WERI-Rb-1 (cell line): Measurements from ENCODE around the gene CELA2B.

Experiments used
- DNase-seq: peaks from one replicate; pipeline ENCODE4 v3.0.0-alpha.2; 2020
- H3K27ac ChIP-seq: fragments of 250-450 bp; sonication (Bioruptor Pico); 2 replicates; pipeline ENCODE4 v1.5.1; 2020; ENCODE audit warnings: mild to moderate bottlenecking, moderate library complexity
- H3K27me3 ChIP-seq: fragments of 250-450 bp; sonication (Bioruptor Pico); 2 replicates; pipeline ENCODE4 v1.5.1; 2021; ENCODE audit warnings: mild to moderate bottlenecking, low read depth, moderate library complexity; ENCODE audit not compliant: insufficient read depth, severe bottlenecking
- H3K36me3 ChIP-seq: fragments of 250-450 bp; sonication (Bioruptor Pico); 2 replicates; pipeline ENCODE4 v1.5.1; 2020; ENCODE audit warnings: mild to moderate bottlenecking, moderate library complexity
- H3K4me3 ChIP-seq: 2 replicates; pipeline ENCODE4 v1.5.1; 2011; ENCODE audit warnings: low read depth, mild to moderate bottlenecking, control low read depth, low read length
- H3K9me3 ChIP-seq: fragments of 250-450 bp; sonication (Bioruptor Pico); 2 replicates; pipeline ENCODE4 v1.5.1; 2021; ENCODE audit warnings: mild to moderate bottlenecking, moderate library complexity; ENCODE audit not compliant: severe bottlenecking
- TF ChIP-seq, protein P1 (sequence below): IDR thresholded peaks from 2 replicates; pipeline ENCODE4 v1.5.1; 2011; ENCODE audit warnings: low read depth, mild to moderate bottlenecking, control low read depth, inconsistent platforms, low read length

Gene CELA2B

DNA sequence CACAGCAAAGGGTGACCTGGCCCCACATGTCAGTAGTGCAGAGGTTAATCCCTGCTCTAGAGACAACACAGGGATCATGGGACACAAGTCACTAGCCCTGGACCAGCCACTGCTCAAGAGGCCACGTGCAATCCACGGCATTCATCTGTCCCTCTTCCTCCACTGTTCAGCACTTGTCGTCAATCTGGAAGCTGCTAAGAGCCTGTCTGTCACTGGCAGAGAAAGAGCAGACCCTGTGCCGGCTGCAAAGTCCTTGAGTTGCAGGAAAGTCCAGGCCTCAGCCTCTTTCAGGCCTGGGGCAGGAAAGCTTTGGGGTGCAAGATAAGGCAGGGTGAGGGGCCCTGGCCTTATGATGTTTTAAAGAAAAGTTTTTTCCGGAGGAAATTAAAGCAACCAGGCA is 16.7 kb downstream of the CELA2B start:
- peaks cover under 1% of the 10 kb centered on the region for H3K9me3 ChIP-seq
- no peaks in the 10 kb centered on the region for H3K27me3 ChIP-seq
- no peak overlapping the region for H3K27ac ChIP-seq
- no peak overlapping the region for H3K4me3 ChIP-seq
- TF ChIP-seq, protein P1, sequence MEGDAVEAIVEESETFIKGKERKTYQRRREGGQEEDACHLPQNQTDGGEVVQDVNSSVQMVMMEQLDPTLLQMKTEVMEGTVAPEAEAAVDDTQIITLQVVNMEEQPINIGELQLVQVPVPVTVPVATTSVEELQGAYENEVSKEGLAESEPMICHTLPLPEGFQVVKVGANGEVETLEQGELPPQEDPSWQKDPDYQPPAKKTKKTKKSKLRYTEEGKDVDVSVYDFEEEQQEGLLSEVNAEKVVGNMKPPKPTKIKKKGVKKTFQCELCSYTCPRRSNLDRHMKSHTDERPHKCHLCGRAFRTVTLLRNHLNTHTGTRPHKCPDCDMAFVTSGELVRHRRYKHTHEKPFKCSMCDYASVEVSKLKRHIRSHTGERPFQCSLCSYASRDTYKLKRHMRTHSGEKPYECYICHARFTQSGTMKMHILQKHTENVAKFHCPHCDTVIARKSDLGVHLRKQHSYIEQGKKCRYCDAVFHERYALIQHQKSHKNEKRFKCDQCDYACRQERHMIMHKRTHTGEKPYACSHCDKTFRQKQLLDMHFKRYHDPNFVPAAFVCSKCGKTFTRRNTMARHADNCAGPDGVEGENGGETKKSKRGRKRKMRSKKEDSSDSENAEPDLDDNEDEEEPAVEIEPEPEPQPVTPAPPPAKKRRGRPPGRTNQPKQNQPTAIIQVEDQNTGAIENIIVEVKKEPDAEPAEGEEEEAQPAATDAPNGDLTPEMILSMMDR, result no peak
- H3K36me3 ChIP-seq, result peaks cover 8% of the 10 kb centered on the region
- DNase-seq, result no peak

DNA sequence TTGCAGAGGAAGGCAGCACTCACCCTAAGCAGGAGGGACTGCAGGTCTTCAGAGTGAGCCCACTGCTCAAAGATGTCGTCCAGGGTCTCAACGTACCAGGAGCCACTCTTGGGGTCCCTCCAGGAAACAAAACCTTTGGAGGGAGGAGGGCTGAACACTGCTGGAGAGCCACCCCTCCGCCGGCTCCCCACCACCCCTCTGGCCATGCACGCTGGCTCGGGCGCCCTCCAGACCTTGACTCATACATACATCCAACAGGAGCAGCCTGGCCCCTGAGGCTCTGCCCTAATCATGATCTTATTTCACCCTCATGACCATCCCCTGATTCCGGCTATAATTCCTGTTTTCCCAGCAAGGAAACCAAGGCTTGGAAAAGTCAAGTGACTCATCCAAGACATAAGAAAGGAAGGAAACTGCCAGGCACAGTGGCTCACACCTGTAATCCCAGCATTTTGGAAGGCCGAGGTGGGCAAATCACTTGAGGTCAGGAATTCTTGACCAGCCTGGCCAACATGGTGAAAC is 18.0 kb downstream of the CELA2B start:
- H3K36me3 ChIP-seq, result peaks cover 8% of the 10 kb centered on the region
- peaks cover 3% of the 10 kb centered on the region for H3K9me3 ChIP-seq
- DNase-seq, result no peak
- TF ChIP-seq, protein P1, result no peak
- H3K4me3 ChIP-seq, result no peak overlapping the region
- H3K27ac ChIP-seq, result no peak overlapping the region
- H3K27me3 ChIP-seq, result no peaks in the 10 kb centered on the region

GRCh38 chr1:15500184-15501178 is 24.6 kb downstream of the CELA2B start:
- Histone ChIP-seq H3K4me3 (no peak overlapping the region), H3K36me3 (peaks cover 6% of the 10 kb centered on the region), H3K27me3 (no peaks in the 10 kb centered on the region), H3K9me3 (peaks cover 3% of the 10 kb centered on the region), H3K27ac (no peak overlapping the region)
- DNase-seq, result no peak
- TF ChIP-seq, protein P1, result no peak

DNA sequence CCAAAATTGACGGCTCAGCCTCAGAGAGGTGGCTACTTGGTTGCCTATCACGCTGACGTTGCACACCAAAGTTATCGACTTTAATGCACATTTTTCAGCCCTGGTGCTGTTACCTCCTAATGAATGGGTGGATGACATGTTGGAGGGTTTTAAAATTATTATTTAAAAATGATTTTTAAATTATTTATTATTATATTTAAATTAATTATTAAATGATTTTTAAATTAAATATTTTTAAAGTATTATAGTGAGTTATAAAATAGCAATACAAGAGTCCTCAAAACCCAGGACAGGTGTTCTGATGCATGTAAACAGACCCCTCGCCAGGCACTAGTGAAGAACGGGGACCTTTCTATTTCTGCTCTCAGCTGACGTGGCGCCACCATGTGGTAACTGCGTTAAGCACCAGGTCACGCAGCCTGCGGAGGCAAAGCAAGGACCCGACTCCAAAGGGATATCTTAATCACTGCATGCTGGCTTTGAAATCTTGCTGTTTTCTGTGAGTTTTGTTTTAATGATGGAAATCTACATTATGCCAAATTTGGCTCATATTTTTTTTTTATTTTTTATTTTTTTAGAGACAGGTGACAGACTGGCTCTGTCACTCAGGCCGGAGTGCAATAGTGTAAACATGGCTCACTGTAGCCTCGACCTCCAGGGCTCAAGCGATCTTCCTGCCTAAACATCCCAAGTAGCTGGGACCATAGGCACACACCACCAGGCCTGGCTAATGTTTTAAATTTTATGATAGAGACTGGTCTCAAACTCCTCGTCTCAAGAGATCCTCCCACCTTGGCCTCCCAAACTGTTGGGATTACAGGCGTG is 25.5 kb downstream of the CELA2B start:
- peak; percentile 78 for DNase-seq
- H3K27ac ChIP-seq, result no peak overlapping the region
- peaks cover 6% of the 10 kb centered on the region for H3K36me3 ChIP-seq
- H3K4me3 ChIP-seq, result no peak overlapping the region
- peaks cover 3% of the 10 kb centered on the region for H3K9me3 ChIP-seq
- no peaks in the 10 kb centered on the region for H3K27me3 ChIP-seq
- TF ChIP-seq, protein P1, result peak; percentile 82

DNA sequence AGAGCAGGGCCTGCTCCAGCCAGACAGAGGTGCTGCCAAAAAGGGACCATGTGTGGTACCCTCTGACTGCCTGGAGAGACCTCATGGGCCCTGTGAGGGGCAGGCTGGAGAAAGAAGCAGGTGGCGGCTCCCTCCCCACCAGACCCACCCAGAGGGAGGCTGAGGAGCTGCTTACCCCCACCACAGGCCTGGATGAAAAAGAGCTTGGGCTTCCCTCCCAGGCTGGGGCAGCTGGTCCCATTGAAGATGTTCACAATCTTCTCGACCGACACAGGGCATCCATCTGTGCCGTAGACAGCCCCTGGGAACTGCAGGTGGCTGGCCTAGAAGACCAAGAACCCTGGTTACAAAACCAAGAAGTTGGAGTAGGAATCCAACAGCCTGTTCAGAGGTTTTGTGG is 28.5 kb downstream of the CELA2B start:
- TF ChIP-seq, protein P1, result no peak
- H3K9me3 ChIP-seq, result no peaks in the 10 kb centered on the region
- no peak overlapping the region for H3K27ac ChIP-seq
- no peak for DNase-seq
- H3K36me3 ChIP-seq, result peaks cover 9% of the 10 kb centered on the region
- H3K27me3 ChIP-seq, result no peaks in the 10 kb centered on the region
- H3K4me3 ChIP-seq, result no peak overlapping the region
